Measurements from ENCODE around the gene APBA3.

APBA3 gene, protein sequence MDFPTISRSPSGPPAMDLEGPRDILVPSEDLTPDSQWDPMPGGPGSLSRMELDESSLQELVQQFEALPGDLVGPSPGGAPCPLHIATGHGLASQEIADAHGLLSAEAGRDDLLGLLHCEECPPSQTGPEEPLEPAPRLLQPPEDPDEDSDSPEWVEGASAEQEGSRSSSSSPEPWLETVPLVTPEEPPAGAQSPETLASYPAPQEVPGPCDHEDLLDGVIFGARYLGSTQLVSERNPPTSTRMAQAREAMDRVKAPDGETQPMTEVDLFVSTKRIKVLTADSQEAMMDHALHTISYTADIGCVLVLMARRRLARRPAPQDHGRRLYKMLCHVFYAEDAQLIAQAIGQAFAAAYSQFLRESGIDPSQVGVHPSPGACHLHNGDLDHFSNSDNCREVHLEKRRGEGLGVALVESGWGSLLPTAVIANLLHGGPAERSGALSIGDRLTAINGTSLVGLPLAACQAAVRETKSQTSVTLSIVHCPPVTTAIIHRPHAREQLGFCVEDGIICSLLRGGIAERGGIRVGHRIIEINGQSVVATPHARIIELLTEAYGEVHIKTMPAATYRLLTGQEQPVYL

DNA sequence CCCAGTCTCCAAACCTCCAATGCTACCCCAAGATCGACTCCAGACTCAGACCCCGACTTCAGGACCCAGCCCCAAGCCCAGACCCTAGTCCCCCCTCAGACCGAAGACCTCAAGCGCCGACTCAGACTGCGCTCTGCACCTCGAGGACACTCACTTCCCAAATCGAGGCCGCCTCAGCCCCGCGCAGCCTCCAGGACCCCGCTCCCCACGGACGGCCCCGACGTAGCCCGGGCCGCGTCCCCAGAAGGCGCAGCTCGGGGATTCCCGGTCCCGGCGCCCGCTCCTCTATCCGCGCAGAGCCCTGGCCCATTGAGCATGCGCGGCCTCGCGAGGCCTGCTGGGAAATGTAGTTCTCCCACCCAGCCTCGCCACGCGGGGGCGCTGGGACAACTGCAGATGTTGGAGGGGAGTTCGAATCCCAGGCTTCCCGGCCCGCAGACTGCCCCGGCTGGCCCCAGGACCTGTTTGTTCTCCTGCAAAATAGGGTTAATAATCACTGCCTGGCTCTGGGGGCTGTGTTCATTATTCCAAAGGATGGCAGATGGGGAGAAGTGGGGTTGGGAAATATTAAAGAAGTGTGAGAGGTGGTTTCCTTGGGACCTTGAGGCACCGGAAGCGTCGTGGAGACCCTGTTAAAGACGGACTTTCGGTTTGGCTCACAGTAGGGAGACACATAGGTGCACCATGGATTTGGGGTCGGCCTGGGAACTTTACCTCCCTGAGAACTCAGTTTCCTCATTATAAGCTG is at the start of gene APBA3:
APBA3 (minus strand) TSS at position 311 of the 748 bp plus-strand sequence. CDS start 1,428 bp downstream, outside the sequence.
- Histone ChIP-seq H3K27ac (peak within 1 kb of the TSS; percentile 78 to 99 (median 97)), H3K4me3 (peak within 1 kb of the TSS; percentile 63 to 94 (median 83))

- no peak overlapping the region for H3K4me3 ChIP-seq
- H3K27ac ChIP-seq, result peak overlapping the region in 5 of 21 experiments; percentile 9 to 50 (median 23)
Measured at GRCh38 chr19:3810708-3811355, 49.3 kb upstream of the APBA3 start.

DNA sequence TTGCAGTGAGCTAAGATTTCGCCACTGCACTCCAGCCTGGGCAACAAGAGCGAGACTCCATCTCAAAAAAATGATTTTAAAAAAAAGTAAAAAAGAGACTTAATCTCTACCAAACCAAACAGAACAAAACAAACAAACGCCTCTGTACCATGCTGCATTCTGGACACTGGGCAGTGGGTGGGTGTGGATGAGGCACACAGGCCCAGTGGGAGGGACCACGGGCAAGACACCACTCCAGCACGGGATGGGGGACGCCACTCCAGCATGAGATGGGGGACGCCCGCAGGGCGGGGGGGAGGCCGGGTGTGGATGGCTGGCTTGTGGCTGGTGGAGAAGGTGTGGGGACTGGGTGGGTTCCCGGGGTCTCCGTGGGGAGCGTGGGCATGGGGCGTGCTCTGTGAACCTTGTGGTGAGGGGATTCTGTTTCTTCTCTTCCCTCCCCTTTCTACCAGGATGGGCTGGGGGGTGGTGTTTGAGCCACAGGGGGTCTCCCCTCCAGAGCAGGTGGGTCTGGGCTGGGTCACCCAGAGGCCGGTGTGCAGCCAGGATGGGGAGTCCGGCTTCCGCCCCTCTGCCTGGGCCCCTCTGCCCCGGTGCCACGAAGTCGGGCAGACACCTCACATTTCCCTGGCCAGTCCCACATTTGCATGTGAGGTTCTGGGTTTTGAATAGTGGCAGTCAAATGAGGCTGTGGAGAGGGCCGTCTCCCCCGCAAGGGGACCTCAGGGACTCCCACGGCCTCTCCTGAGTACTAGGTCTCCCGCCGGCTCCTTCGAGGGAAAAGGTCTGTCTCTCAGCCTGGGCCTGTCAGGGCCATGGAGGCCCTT is 48.6 kb upstream of the APBA3 start:
- Histone ChIP-seq H3K4me3 (no peak overlapping the region), H3K27ac (peak overlapping the region in 4 of 21 experiments; percentile 9 to 50 (median 36))

DNA sequence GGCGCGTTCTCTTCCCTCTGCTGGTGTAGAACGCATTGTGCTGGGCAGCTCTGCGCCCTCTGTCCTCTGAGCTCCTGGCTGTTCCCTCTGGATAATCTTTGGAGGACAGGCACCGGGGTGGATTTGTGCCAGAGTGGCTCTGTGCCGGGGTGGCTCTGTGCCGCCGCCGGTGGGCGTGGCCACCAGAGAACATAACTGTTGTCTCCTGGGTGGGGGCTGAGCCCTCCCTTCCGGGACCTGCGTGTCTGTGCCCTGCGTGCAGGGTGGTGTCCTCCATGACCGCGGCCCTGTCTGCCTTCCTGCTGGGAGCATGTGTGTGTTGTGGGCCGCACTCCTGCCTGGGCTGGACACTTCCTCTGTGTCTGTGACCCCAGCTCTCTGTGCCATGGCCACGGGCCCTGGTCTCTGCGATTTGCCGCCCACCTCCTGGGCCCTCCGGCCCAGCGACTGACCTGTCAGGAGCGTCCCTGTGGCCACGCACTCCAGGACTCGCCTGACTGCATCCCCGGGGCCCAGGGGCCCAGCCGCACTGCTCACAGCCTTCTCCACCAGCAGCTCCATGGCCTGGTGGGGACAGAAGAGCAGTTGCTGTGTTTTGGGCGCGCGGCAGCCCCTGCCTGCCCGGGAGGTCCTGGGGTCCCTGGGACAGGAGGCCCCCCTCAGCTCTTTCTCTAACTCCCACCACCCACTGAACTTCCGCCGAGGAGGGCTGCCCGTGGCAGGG is 47.1 kb upstream of the APBA3 start:
- Histone ChIP-seq H3K4me3 (no peak overlapping the region), H3K27ac (no peak overlapping the region)

GRCh38 chr19:3807574-3808354 is 46.3 kb upstream of the APBA3 start:
- Histone ChIP-seq H3K4me3 (no peak overlapping the region), H3K27ac (no peak overlapping the region)

DNA sequence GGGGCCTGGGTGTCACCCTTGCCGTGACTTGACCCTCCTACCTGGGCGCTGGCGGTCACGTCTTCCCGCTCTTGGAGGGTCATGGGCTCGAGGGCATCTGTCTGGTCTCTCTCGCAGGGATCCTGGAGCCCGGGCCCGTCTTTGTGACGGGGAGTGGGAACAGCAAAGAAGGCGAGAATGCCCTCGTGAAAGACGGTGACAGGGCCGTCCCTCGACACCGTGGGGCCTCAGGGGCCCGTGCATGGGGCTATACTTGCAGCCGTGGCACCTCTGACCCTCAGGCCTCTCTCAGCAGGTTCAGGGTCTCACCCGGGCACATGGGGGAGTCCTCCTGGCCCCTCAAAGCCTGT is 45.6 kb upstream of the APBA3 start:
- peak overlapping the region in 1 of 21 experiments; percentile 19 for H3K27ac ChIP-seq

GRCh38 chr19:3805859-3806258 is 44.4 kb upstream of the APBA3 start:
- no peak overlapping the region for H3K4me3 ChIP-seq
- no peak overlapping the region for H3K27ac ChIP-seq

More for the DNA sequence above, 45.6 kb upstream of the APBA3 start:
- H3K4me3 ChIP-seq, result no peak overlapping the region

- no peak overlapping the region for H3K4me3 ChIP-seq
- H3K27ac ChIP-seq, result no peak overlapping the region
Measured at GRCh38 chr19:3804429-3804828, 42.9 kb upstream of the APBA3 start.

DNA sequence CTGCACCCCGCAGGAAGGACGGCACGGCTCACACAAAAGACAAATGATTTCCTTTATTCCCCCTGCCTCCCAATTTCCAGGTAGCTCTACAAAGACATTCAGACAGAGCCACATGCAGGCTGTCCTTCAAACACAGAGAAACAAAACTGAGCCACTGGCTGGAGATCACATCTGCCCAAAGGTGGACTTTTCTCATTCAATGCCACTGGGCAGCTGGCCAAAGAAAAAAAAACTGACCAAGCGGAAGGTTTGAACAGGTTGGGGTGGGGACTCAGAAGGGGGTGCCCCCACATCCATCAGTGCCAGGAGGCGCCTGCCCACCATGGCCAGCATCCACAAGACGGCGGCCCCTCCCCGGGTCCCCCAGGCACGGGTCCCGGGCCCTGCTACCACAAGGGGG is 42.5 kb upstream of the APBA3 start:
- no peak overlapping the region for H3K27ac ChIP-seq
- H3K4me3 ChIP-seq, result no peak overlapping the region

DNA sequence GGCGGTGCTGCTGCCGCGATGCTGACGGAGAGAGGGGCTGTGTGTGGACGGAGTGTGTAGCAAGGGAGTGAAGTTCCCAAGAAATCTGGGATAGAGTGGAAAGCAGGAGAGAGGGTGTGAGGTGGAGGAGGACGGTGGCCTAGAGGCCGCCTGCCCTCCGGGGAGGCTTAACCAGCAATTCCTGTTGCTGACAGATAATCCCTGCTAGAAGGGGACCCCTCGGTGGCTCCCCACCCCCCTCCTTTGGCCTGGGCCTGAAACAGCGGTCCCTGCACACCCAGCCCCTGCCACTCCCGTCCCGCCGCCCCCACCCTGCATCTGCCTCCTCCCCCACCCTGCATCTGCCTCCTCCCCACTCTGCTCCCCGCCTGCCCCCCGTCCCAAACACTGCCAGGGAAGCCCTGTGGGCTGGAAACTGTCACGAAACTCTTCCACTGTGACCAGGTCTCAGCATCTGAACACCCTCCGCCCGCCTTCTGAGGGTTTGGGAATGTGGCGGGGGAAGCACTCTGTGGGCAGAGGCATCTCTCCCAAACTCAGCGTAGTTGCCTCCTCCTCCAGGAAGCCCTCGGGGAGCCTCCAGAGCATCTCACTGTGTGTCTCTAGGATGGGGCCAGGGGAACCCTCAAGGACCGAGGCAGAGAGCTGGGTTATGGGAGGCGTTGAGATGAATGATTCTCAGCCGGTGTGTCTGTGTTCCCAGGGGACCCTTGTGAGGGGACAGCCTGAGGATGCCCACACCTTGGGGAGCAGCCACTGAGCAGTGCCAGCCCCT is 41.8 kb upstream of the APBA3 start:
- H3K4me3 ChIP-seq, result no peak overlapping the region
- no peak overlapping the region for H3K27ac ChIP-seq

DNA sequence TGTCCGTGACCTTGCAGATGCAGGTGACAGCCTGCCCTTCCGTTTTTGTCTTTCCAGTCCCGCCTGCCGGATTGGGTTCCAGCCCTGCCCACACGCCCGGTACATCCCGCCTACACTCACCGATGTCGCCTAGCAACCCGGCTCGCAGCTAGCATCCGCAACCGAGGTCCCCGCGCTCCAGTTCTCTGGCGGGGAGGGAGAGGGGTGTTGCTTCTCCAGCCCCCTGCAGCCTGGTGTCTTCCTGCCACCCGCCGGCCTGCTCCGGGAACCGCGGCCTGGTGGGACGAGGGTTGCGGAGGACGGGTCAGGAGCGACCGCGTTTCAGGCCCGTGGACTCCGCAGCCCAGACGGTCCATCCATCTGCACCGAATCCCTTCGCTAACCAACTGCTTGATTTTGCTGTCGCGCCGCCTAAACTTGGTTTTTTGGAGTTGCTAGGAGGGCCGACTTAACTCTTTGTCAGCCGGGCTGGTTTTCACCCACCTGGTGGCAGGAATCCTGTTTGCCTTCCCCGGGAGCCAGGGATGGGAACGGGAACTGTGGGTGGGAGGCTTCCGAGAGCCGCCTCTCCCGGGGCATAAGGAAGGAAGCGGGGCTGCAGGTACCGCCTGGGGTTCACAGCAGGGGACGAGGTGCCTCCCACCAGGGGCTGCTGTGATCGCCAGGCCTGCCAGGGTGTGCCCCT is 40.1 kb upstream of the APBA3 start:
- Histone ChIP-seq H3K27ac (peak overlapping the region in 3 of 21 experiments; percentile 16 to 38 (median 19)), H3K4me3 (peak overlapping the region in 5 of 7 experiments; percentile 2 to 27 (median 16))

GRCh38 chr19:3800996-3801395 is 39.5 kb upstream of the APBA3 start:
- H3K27ac ChIP-seq, result peak overlapping the region in 1 of 21 experiments; percentile 19

GRCh38 chr19:3798137-3798536 is 36.6 kb upstream of the APBA3 start:
- Histone ChIP-seq H3K27ac (peak overlapping the region in 4 of 21 experiments; percentile 14 to 69 (median 22)), H3K4me3 (no peak overlapping the region)

More at GRCh38 chr19:3800996-3801395, 39.5 kb upstream of the APBA3 start:
- H3K4me3 ChIP-seq, result peak overlapping the region in 4 of 7 experiments; percentile 12 to 27 (median 18)

DNA sequence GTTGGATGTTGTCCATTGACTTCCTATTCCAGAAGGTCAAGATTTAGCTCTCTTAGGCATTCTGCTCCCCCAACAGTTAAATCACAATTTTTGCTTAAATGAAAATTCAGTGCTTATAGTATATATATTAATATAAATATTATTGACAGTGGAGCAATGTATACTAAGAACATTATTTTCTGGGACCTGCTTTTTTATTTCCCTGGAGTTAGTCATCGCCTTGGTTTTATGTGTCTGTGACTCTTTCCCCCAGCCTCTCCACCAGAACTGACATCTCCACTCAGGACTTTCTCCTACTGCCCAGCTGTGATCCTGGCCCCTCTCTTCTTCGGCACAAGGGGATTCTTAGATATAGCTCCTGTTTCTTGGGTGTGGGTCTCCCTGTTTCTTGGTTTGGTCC is 34.9 kb upstream of the APBA3 start:
- no peak overlapping the region for H3K27ac ChIP-seq
- H3K4me3 ChIP-seq, result no peak overlapping the region

DNA sequence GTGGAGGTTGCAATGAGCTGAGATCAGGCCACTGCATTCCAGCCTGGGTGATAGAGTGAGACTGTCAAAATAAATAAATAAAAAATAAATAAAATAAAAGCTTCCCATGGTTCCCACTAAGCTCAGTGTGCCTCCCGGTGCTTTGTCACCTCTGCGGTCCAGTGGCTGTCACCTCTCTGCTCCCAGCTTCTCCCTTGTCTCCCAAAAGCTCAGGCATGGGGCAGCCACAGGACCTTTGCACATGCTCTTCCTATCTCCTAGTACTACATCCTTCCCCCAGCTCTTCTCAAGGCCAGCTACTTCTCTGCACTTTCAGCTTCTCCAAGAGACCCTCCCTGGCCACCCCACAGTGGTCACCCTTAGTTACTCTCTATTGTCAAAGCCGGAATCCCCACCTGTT is 32.3 kb upstream of the APBA3 start:
- no peak overlapping the region for H3K27ac ChIP-seq
- no peak overlapping the region for H3K4me3 ChIP-seq

GRCh38 chr19:3792114-3792513 is 30.6 kb upstream of the APBA3 start:
- Histone ChIP-seq H3K4me3 (no peak overlapping the region), H3K27ac (no peak overlapping the region)
